DMS53 treated with DMSO at 0.1 percent for 48 hours (cell line): ENCODE data around the gene UNC13B.
"Not testable (repeated sequence)": the region's sequence is repeated elsewhere in the genome, so short reads cannot be mapped to it uniquely, and the experiment has no call there.

Experiments
- DNase-seq: peaks from one replicate; lab custom pipeline; 2025; ENCODE audit not compliant: unreplicated experiment; lab: John Stamatoyannopoulos, UW

UNC13B gene

DNA sequence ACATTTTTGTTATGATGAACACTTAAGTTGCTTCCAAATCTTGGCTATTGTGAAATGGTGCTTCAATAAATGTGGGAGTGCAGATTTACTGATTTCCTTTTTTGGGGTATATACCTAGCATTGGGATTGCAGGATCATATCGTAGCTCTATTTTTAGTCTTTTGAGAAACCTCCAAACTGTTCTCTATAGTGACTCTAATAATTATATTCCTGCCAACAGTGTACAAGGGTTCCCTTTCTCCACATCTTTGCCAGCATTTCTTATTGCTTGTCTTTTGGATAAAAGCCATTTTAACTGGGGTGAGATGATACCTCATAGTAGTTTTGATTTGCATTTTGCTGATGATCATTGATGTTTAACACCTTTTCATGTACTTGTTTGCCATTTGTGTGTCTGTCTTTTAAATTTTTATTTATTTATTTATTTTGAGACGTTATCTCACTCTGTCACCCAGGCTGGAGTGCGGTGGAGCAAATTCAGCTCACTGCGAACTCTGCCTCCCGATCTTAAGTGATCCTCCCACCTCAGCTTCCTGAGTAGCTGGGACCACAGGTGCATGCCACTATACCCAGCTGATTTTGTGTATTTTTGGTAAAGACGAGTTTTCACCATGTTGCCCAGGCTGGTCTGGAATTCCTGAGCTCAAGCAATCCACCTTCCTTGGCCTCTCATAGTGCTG lies 59.0 kb downstream of the UNC13B start:
- no peak for DNase-seq

DNA sequence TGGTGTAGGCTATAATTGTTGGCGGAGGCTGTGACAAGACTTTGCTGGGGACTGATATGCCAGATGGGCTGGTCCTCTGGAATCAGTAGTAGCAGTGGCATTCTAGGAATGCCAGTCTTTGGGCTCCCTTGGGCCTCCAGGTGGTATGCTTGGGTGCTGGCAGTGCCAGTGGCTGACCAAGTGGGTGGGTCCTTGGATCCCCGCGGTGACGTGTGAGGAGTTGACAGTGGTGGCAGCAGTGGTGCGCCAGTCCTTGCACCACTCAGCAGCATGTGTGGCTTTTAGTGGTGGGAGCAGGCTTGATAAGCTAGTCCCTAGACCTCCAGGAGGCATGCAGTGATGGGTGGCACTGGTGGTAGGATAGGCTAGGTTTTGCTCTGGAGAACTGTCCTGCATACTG lies 63.9 kb downstream of the UNC13B start:
- DNase-seq, result no peak

DNA sequence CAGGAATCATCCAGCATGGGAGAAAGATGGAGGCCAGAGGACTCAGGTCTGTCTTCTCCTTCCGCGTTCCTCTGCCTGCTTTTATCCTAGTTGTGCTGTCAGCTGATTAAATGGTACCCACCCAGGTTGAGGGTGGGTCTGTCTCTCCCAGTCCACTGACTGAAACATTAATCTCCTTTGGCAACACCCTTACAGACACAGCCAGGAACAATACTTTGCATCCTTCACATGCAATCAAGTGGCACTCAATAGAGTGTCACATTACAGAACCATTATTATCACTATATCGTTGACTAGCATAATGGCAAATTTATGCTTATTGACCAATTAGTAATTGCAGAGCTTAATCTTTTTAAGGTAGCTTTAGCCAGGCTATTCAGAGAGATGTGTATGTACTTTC lies 64.8 kb downstream of the UNC13B start:
- DNase-seq, result no peak

DNA sequence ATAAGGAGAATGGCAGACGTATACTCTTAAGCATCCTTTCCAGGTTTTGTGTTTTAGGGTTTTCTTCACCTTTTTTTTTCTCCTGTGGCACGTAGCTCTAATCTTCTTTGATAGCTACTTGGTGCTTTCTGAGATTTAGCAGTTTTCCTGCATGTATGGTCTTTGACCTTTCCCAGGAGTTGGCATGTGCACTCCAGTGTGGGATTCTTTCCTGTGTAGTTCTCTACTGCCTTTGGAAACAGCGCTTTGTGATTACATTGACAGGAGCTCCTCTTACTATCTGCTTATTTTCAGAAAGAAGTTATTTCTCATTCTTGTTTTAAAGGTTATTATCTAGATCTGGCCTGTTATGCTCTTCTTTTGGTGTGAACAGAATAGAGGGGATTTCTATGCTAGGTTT lies 65.5 kb downstream of the UNC13B start:
- no peak for DNase-seq

DNA sequence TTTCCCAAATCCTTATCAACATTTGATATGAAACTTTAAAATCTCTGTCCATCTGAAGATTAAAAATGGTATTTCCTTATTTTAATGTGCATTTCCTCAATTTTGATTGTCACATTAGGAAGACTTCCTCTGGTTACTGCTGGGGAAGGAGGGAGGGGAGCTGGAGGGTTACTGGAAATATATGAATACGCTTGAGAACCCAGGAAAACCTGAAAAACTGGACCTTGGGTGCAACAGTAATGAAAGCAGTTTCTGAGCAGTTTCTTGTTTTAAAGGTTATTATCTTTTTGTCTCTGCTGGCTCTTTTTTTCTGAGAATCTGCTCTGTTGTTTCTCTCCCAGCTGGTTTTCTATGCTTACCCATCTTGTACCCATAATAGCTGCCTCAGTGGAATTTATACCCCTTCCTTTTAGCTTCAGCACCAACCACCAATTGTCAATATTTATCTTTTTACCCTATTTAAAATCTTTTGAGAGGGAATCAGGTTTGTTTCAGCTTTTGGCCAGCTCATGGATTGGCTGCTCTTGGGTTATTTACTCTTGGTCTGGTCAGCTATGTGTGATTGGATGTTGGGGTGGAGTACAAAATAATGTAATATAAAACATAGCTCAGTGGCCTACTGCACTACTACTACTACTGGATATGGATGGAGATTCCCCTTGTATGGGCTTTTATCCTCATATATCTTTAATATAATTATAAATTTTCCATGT lies 67.4 kb downstream of the UNC13B start:
- DNase-seq, result peak; percentile 39

DNA sequence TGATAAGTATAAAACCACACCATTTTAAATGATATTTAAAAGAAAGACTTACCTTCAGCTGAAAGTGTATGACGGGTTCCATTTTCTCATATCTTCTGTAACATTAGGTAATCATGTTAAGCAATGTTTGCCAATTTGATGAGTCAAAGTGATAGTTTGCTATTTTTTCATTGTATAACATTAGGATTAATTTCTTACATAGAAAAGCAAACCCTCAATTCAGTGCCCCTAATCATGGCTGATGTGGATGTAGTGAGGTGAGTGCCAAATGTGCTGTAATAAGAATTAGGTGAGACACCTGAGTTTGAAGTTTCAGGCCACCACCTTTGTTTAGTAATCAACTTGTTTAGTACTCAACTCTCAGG lies 68.0 kb downstream of the UNC13B start:
- no peak for DNase-seq

DNA sequence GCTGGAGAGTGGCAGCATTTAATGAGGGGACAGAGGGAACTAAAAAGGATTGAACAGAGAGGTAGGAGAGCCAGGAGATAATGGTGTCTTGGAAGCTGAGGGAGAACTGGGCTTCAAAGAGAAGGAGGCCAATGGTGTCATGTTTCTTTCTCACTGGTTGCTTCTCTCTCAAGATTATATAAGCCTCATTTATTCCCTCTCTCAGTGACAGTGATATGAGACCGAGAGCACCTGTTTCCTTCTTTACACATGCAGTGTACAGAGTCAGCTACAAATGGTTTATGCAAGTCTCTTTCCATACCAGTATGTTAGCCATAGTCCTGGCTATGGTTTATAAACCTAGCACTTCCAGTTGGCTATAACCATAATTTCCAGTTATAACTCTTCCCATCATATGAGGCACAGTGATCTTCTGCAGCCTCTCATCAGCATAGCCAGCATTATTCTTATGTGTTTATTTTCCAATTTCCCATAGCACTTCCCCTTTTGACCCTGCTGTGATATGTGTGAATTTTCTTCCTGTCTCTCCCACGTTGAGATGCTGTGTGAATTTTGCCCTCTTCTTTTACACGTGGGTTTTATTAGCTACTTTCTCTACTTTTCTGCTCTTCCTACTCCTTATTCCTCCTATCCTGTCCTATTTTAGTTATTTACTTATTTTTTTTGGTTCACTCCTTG lies 71.2 kb downstream of the UNC13B start:
- peak; percentile 40 for DNase-seq

DNA sequence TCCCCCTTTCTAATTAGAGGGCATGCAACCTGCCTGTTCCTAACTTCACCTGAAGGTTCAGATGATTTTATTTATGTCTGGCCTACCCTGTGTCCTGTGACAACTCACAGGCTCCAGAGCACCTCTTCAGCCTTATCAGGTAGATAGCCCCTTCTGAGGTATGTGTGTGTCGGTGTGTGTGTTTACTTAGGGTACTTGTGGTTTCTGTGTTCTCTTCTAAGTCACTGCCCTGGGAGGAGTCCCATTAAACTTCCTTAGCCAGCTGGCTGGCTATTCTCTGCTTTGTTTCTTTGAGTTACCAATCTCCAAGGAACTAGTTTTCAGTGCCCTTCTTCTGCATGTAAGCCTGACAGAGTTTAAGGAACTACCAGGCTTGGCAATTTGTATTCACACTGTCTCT lies 74.9 kb downstream of the UNC13B start:
- no peak for DNase-seq

DNA sequence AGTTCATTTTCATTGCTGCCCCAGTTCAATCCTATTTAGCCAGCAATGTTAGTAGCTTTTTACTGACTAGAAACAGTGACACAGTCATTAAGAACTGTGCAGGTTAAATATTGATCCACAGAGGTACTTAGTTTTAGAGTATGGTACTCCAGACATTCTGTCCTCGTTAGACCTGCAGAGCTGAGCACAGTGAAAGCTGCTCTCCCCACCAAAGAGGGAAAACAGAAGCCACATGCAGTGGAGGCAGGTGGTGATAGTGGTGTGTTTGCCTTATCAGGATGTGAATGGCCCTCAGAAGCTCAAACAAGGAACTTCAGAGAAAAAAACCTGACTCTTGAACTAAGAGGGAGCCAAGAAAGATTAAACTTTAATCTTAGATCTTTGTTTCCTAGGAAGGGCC lies 75.5 kb downstream of the UNC13B start:
- peak; percentile 47 for DNase-seq

DNA sequence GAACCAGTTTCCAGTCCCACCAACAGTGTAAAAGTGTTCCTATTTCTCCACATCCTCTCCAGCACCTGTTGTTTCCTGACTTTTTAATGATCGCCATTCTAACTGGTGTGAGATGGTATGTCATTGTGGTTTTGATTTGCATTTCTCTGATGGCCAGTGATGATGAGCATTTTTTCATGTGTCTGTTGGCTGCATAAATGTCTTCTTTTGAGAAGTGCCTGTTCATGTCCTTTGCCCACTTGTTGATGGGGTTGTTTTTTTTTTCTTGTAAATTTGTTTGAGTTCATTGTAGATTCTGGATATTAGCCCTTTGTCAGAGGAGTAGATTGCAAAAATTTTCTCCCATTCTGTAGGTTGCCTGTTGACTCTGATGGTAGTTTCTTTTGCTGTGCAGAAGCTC lies 84.1 kb downstream of the UNC13B start:
- not testable (repeated sequence) for DNase-seq

DNA sequence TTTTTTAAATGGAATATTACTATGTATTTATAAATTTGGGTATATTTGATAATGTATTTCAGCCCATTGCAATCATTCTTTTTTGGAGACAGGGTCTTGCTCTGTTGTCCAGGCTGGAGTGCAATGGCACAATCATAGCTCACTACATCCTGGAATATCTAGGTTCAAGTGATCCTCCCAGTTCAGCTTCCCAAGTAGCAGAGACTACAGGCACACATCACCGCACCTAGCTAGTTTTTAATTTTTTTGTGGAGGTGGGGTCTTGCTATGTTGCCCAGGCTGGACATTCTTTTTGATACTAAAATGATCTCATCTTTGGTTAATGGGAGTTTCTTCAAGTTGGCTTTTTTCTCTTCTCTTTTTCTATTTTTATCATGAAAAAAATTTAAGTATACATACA lies 91.3 kb downstream of the UNC13B start:
- no peak for DNase-seq

DNA sequence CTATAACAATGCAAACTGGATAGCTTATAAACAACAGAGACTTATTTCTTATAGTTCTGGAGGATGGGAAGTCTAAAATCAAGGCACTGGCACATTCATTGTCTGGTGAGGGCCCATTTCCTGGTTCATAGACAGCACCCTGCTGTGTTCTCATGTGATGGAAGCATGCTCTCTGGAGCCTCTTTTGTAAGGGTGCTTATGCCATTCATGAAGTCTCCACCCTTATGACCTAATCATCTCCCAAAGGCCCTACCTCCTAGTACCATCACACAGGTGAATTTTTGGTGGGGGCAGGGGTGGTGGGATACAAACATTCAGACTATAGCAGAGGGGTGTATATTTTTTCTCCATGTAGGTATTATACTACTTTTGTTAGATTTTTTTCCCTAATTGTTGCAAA lies 92.4 kb downstream of the UNC13B start:
- peak; percentile 26 for DNase-seq

DNA sequence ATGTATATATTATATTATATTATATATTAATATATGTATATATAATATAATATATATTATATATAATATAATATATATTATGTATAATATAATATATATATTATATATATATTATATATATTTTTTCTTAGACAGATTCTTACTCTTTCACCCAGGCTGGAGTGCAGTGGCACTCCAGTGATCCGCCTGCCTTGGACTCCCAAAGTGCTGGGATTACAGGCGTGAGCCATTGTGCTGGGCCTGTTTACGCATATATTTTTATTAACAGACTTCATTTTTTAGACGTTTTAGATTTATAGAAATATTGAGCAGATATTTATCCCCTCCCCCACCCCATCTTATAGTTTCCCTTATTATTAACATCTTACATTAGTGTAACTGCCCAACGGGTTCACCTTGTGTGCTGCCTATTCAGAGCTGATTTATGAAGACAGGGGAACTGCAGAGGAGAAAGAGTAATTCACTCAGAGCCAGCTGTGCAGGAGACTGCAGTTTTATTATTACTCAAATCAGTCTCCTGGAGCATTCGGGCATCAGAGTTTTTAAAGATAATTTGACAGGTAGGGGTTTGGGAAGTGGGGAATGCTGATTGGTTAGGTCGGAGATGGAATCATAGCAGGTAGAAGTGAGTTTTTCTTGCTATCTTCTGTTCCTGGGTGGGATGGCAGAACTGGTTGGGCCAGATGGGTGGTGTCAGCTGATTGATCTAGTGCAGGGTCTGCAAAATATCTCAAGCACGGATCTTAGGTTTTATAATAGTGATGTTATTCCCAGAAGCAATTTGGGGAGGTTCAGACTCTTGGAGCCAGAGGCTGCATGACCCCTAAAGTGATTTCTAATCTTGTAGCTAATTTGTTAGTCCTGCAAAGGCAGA lies 93.4 kb downstream of the UNC13B start:
- no peak for DNase-seq

DNA sequence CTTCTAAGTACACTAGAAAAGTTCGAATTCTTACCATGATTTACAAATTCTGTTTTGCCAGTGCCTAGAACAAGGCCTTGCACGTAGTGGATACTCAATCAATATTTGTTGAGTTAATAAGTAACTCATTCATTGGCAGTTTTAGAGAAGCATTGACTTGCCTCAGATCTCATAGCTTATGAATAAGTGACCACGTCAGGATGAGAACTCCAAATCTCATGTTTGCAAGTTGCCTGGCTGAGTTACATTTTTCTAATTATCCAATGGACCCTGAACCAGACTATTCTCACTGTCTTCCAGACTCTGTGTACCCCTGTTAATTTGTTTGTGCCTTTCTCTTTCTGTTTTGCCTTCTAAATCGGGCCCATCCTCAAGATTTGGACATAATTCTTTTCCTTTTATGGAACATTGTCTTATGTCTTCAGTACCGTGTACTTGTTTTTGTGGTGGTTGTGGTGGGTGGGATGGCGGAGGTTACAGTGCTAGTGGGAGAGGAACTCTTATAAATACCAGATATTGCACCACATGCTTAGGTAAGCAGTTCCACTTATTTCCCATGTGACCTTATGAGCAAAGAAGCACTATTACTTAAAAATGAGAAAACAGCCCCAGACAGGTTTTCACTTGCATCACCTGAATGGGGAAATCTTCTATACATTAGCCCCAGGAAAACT lies 96.3 kb downstream of the UNC13B start:
- peak; percentile 59 for DNase-seq

DNA sequence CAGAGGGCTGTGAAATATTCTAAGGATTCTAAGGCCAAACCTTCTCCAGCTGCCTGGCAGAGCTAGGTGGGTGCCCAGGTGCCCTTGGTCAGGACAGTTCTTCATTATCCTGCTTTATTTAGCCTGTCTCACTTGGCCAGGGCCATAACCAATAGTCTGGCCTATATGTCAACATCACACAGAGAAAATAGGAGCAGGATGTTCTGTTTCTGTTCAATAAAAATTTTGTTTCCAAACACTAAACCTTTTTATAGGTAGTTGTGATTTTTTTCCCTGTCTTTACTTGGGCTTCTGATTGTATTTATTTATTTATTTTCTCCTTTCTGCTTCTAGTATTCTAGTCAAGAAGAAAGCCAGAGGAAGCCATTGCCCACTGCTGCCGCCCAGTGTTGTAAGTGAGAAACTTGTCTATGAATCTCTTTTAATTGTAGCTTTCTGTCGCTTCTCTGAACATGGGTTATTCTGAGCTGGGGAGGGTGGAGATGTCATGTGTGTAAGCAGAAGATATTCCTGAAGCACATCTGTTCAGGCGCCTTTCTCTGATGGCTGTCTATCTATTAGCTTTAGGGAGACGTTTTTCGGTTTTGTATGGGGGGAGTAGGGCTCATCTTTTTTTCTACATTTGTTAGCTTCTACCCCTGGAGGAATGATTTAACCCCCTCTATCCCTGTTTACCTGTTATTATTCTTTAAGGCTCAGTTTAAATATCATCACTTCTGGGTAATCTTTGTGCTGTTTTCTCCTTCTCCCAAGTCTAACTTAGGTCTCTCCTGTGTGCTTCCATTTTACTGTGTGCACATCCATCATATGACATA lies 97.1 kb downstream of the UNC13B start:
- peak; percentile 72 for DNase-seq

DNA sequence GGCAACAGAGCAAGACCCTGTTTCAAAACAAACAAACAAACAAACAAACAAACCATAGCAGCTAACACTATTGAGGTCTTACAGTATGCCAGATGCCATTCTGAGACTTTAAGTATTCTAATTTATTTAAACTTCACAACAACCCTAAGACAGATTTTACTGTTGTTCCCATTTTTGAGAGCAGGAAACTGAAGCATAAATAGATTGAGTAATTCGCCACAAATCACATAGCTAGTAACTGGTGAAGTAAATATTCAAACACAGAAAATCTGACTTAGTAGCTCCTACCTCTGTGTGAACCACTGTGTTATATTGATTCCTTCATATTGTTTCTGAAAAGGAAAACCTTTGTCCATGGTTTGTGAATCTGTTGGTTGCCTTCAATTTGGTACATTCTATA lies 98.4 kb downstream of the UNC13B start:
- no peak for DNase-seq

DNA sequence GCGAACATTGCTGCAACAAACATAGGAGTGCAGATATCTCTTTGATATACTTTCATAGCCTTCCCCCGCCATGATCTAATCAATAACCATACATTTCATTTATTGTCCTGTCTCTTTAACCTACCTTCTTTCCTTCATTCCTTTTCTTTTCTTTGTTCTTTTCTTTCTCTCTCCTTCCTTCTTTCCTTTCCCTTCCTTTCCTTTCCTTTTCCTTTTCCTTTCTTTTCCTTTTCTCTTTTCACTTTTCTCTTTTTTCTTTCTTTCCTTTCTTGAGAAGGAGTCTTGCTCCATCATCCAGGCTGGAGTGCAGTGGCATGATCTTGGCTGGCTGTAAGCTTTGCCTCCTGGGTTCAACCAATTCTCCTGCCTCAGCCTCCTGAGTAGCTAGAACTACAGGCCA lies 100.3 kb downstream of the UNC13B start:
- DNase-seq, result no peak

DNA sequence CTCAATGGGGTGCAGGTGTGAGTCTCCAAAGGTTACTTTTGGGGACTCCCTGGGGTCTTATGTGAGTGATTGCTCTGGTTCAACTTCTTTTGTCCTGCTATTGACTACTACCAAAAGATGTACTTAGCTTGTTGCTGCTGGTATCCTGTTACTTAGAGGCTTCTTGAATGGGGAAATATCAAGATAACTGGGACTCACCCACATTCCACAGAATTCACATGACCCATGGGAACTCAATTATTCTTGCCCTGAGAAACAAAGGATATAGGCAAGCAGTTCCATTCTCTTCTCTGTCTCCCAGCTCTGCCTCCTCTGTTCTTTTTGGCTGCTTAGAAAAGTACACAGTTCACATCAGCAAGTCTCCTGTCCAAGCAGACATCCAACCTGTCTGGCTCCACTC lies 105.9 kb downstream of the UNC13B start:
- DNase-seq, result no peak

DNA sequence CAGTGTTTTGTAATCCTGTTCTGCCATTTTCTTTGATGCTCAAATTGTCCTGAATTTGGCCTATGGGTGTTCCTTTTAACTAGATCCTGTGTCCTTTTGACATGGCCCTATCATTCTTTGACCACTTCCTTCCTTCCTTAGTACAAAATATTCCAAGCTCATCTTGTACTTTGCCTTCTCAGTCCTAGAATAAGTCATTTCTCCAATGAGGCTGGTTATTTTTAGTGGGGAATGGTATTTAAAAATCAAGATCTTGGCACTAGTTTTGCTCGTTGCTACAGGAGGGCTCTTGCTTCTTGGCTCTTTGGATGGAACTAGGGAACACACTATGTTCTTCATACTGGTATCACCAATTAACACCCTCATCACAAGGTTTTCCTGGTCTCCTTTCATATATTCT lies 108.1 kb downstream of the UNC13B start:
- DNase-seq, result no peak

DNA sequence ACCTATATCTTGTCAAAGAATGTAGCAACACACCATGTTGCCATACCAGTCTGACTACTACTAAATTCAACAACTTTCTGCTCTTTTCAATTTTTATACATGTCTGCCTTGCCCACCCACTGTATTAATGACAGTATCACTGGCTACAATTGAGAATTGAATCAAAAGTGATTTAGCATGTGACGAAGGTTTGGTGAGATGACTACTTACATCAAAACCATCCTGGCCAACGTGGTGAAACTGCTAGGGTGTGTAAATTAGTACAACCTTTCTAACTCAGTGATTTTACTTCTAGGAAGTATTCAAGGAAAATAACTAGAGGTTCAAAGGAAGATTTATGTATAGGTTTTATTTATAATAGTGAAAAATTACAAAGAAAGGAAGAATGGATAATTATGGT lies 109.8 kb downstream of the UNC13B start:
- no peak for DNase-seq
